Breast epithelium (tissue), 4 donors: Measurements from ENCODE around the gene CDH2. TPM values are rescaled to one million over a fixed set of nuclear protein-coding genes. Genes with fewer than 3 reads are reported as not detected.

Experiments
- DNase-seq, 2 donors: peaks; one replicate each; pipeline ENCODE4 v3.0.0-alpha.2; 2019; ENCODE audit warnings: low spot score in 2 of 2
- H3K27ac ChIP-seq, 2 donors: fragments of 200-600 bp; sonication (generic) in 1 of 2; one replicate each; pipeline ENCODE4 v1.5.1; 2016 to 2019; ENCODE audit warnings: mild to moderate bottlenecking in 1 of 2
- H3K27me3 ChIP-seq, 2 donors: fragments of 200-600 bp; sonication (generic) in 1 of 2; one replicate each; pipeline versions ENCODE4 v1.5.1 to v1.6.0; 2017 to 2019; ENCODE audit warnings: control low read depth in 1 of 2, mild to moderate bottlenecking in 1 of 2
- H3K36me3 ChIP-seq: fragments of 200-600 bp; one replicate; pipeline ENCODE4 v1.5.1; 2019
- H3K4me1 ChIP-seq, 2 donors: fragments of 200-600 bp; sonication (generic); one replicate each; pipeline ENCODE4 v1.5.1; 2016 to 2019; ENCODE audit warnings: control low read depth in 1 of 2
- H3K4me3 ChIP-seq, 3 donors: fragments of 200-600 bp; sonication (generic); 1 replicate in 2 of 3; 2 replicates in 1 of 3; pipeline ENCODE4 v1.5.1; 2016 to 2019; ENCODE audit warnings: mild to moderate bottlenecking in 3 of 3, moderate library complexity in 2 of 3
- H3K9me3 ChIP-seq, 2 donors: fragments of 200-600 bp; sonication (generic) in 1 of 2; one replicate each; pipeline ENCODE4 v1.5.1; 2016 to 2019; ENCODE audit warnings: control low read depth in 1 of 2
- CTCF ChIP-seq, 3 donors: fragments of 450-650 bp; IDR thresholded peaks; one replicate each; pipeline ENCODE4 v1.5.1; 2016 to 2017; ENCODE audit warnings: antibody characterized with exemption in 3 of 3, mild to moderate bottlenecking in 3 of 3, moderate library complexity in 3 of 3
- POLR2A ChIP-seq: fragments of 450-650 bp; IDR thresholded peaks from one replicate; pipeline ENCODE4 v1.6.1; 2016; ENCODE audit warnings: antibody characterized with exemption, mild to moderate bottlenecking, moderate library complexity
- POLR2AphosphoS5 ChIP-seq, 3 donors: sonication (generic); formaldehyde crosslinking; IDR thresholded peaks; one replicate each; pipeline ENCODE4 v1.6.1; 2017; ENCODE audit warnings: antibody characterized with exemption in 3 of 3
- intact Hi-C: fragments of 100-400 bp; cut with DNase I; formaldehyde crosslinking; loops from one replicate; pipeline ENCODE4 v1.15.1; 2023; ENCODE audit warnings: low total_unique reads
- total RNA-seq, 3 donors: library from RNA; depleted of rRNA; stranded (reverse); fragments of >200 nt; gene quantifications; one replicate each; pipeline ENCODE4 v1.1.0, GENCODE V29; 2016

CDH2 gene
- total RNA-seq, 3 donors from 2014 or later, result 0.16 to 1.8 (median 0.33) TPM

- Histone ChIP-seq H3K27me3 (no peaks in the 10 kb centered on the region), H3K9me3 (no peaks in the 10 kb centered on the region), H3K4me1 (no peaks in the 10 kb centered on the region), H3K27ac (no peak overlapping the region), H3K36me3 (no peaks in the 10 kb centered on the region), H3K4me3 (no peak overlapping the region)
- DNase-seq, result no peak
- intact Hi-C loops, result no loop called here
- TF ChIP-seq POLR2AphosphoS5 (IDR thresholded peaks at IDR 0.05) (no peak), POLR2A (no peak), CTCF (IDR thresholded peaks at IDR 0.05) (no peak)
Measured at GRCh38 chr18:28095041-28095440, 81.9 kb downstream of the CDH2 start.

- intact Hi-C loops, result no loop called here
- TF ChIP-seq POLR2A, result no peak
- no peak for TF ChIP-seq POLR2AphosphoS5 (IDR thresholded peaks at IDR 0.05)
- no peak for TF ChIP-seq CTCF (IDR thresholded peaks at IDR 0.05)
- Histone ChIP-seq H3K27me3 (no peaks in the 10 kb centered on the region), H3K27ac (no peak overlapping the region), H3K9me3 (no peaks in the 10 kb centered on the region), H3K4me1 (no peaks in the 10 kb centered on the region), H3K36me3 (no peaks in the 10 kb centered on the region), H3K4me3 (no peak overlapping the region)
- no peak for DNase-seq
Measured at GRCh38 chr18:28091197-28091596, 85.7 kb downstream of the CDH2 start.

- Histone ChIP-seq H3K9me3 (no peaks in the 10 kb centered on the region), H3K27me3 (no peaks in the 10 kb centered on the region), H3K27ac (no peak overlapping the region), H3K4me1 (no peaks in the 10 kb centered on the region), H3K36me3 (no peaks in the 10 kb centered on the region), H3K4me3 (no peak overlapping the region)
- intact Hi-C loops, result no loop called here
- TF ChIP-seq CTCF (IDR thresholded peaks at IDR 0.05) (no peak), POLR2A (no peak), POLR2AphosphoS5 (IDR thresholded peaks at IDR 0.05) (no peak)
- DNase-seq, result no peak
Measured at GRCh38 chr18:28088477-28088876, 88.5 kb downstream of the CDH2 start.

GRCh38 chr18:28086670-28087552 lies 90.0 kb downstream of the CDH2 start:
- Histone ChIP-seq H3K4me3 (no peak overlapping the region), H3K36me3 (no peaks in the 10 kb centered on the region), H3K9me3 (no peaks in the 10 kb centered on the region), H3K4me1 (no peaks in the 10 kb centered on the region), H3K27me3 (no peaks in the 10 kb centered on the region), H3K27ac (no peak overlapping the region)
- no peak for DNase-seq
- intact Hi-C loops, result no loop called here
- TF ChIP-seq POLR2A, result no peak
- no peak for TF ChIP-seq POLR2AphosphoS5 (IDR thresholded peaks at IDR 0.05)
- TF ChIP-seq CTCF (IDR thresholded peaks at IDR 0.05), result no peak

GRCh38 chr18:28081516-28081915 lies 95.4 kb downstream of the CDH2 start:
- Histone ChIP-seq H3K27ac (no peak overlapping the region), H3K27me3 (no peaks in the 10 kb centered on the region), H3K36me3 (no peaks in the 10 kb centered on the region), H3K9me3 (no peaks in the 10 kb centered on the region), H3K4me1 (no peaks in the 10 kb centered on the region), H3K4me3 (no peak overlapping the region)
- TF ChIP-seq POLR2AphosphoS5 (IDR thresholded peaks at IDR 0.05) (no peak), POLR2A (no peak), CTCF (IDR thresholded peaks at IDR 0.05) (no peak)
- intact Hi-C loops, result no loop called here
- DNase-seq, result no peak
